Psoas muscle (tissue), 8 donors: Measurements from ENCODE around the gene RAB9A. TPM values are rescaled to one million over a fixed set of nuclear protein-coding genes. Genes with fewer than 3 reads are reported as not detected.
"Not testable (repeated sequence)": the region's sequence is repeated elsewhere in the genome, so short reads cannot be mapped to it uniquely, and the experiment has no call there.

Experiments used
- ATAC-seq, 4 donors: fragments of 200-7000 bp; cut with Tn5 transposase; one replicate each; pipeline ENCODE4 v1.9.1; 2020; ENCODE audit warnings: moderate library complexity in 3 of 4, mild to moderate bottlenecking in 2 of 4
- DNase-seq, 2 donors: peaks; one replicate each; pipeline ENCODE4 v3.0.0-alpha.2; 2020
- H3K27ac ChIP-seq: fragments of 200-600 bp; one replicate; pipeline ENCODE4 v1.8.0; 2022
- H3K27me3 ChIP-seq, 3 donors: fragments of 200-600 bp in 1 of 3; one replicate each; pipeline versions ENCODE4 v1.6.1 to v1.8.0; 2013 to 2022; ENCODE audit warnings: low read length in 2 of 3, mild to moderate bottlenecking in 2 of 3, moderate library complexity in 1 of 3; ENCODE audit not compliant: insufficient read depth in 3 of 3
- H3K36me3 ChIP-seq, 2 donors: fragments of 200-600 bp in 1 of 2; one replicate each; pipeline versions ENCODE4 v1.6.1 to v1.8.0; 2013 to 2022; ENCODE audit warnings: low read depth in 1 of 2, mild to moderate bottlenecking in 1 of 2, moderate library complexity in 1 of 2; ENCODE audit not compliant: insufficient read depth in 1 of 2
- H3K4me1 ChIP-seq: fragments of 200-600 bp; one replicate; pipeline ENCODE4 v1.8.0; 2022
- H3K4me3 ChIP-seq: fragments of 200-600 bp; one replicate; pipeline ENCODE4 v1.8.0; 2022; ENCODE audit warnings: mild to moderate bottlenecking
- H3K9me3 ChIP-seq: fragments of 200-600 bp; one replicate; pipeline ENCODE4 v1.8.0; 2022
- CTCF ChIP-seq: fragments of 200-600 bp; IDR thresholded peaks from one replicate; pipeline ENCODE4 v1.8.0; 2022; ENCODE audit warnings: antibody characterized with exemption
- WGBS, 3 donors: extraction: QIAGEN DNeasy Blood & Tissue Kit; methylation state at CpG; one replicate each; pipeline versions ENCODE4 v1.1.6 to v1.1.7; 2013; 5-methylcytosine and 5-hydroxymethylcytosine counted together
- intact Hi-C, 2 donors: fragments of 100-400 bp; cut with DNase I; formaldehyde crosslinking; loops; one replicate each; pipeline versions ENCODE4 v1.11.0 to v1.14.2; 2022
- polyA plus RNA-seq, 3 donors: library from polyadenylated mRNA; stranded (reverse); fragments of 200-250 nt; gene quantifications; one replicate each; pipeline ENCODE4 v1.2.3, GENCODE V29; 2013
- total RNA-seq, 4 donors: library from RNA; stranded (reverse); fragmentation: NEBNext Ultra II Directional in 2 of 4; extraction: Animal tissue kit (Norgen Biotek cat#: 25700) in 2 of 4; gene quantifications; one replicate each; pipeline versions ENCODE4 v1.2.1 to v1.2.4, GENCODE V29; 2021 to 2023
- donor health status: healthy with polysubstance abuse.
- donor health status: DM: no; HTN: no; CAD: no; lungs with moderate emphysema.
- donor health status: Bipolar disorder and iron deficiency.
- donor health status: healthy.
- donor health status: DM: yes; HTN: yes; CAD: no.
- donor health status: DM: no; HTN: no; CAD: no.
- donor health status: DM: no; HTN: no; CAD: no.
- donor health status: DM: yes; HTN: yes; CAD: no.

RAB9A gene
- total and polyA plus RNA-seq, 7 donors = 13.0 to 25.4 (median 14.8) TPM

GRCh38 chrX:13721819-13722519, 33.0 kb downstream of the RAB9A start:
- no peak for TF ChIP-seq CTCF
- 23 to 36% (median 25%) methylated on average over 7 of the region's 7 CpGs for WGBS, 3 donors
- peak in 3 of 4 donors; percentile 54 to 76 (median 60) for ATAC-seq
- peaks cover 13% of the 10 kb centered on the region for H3K4me1 ChIP-seq
- intact Hi-C loops = no loop called here
- peak overlapping the region; percentile 76 for H3K27ac ChIP-seq
- no peaks in the 10 kb centered on the region for H3K27me3 ChIP-seq
- no peak for DNase-seq
- H3K4me3 ChIP-seq = no peak overlapping the region
- no peaks in the 10 kb centered on the region for H3K9me3 ChIP-seq
- no peaks in the 10 kb centered on the region for H3K36me3 ChIP-seq

- H3K27ac ChIP-seq, H3K9me3 ChIP-seq, H3K4me1 ChIP-seq, intact Hi-C loops, ATAC-seq, H3K4me3 ChIP-seq, H3K36me3 ChIP-seq, DNase-seq, H3K27me3 ChIP-seq: not testable (repeated sequence)
- WGBS, 3 donors = 87 to 91% (median 90%) methylated on average over 9 of the region's 9 CpGs
These were observed 36.0 kb downstream of the RAB9A start for GRCh38 chrX:13724878-13725277.

GRCh38 chrX:13726583-13726982, 37.7 kb downstream of the RAB9A start:
- H3K4me3 ChIP-seq, DNase-seq, H3K27me3 ChIP-seq, ATAC-seq, H3K27ac ChIP-seq, intact Hi-C loops, H3K36me3 ChIP-seq, H3K4me1 ChIP-seq, H3K9me3 ChIP-seq: not testable (repeated sequence)
- WGBS, 3 donors = 92 to 95% (median 93%) methylated on average over 2 of the region's 2 CpGs

- not testable (repeated sequence) for DNase-seq, H3K4me1 ChIP-seq, H3K9me3 ChIP-seq, H3K4me3 ChIP-seq, ATAC-seq, H3K36me3 ChIP-seq, H3K27ac ChIP-seq
- peaks cover 0 to 14% (median 0%) of the 10 kb centered on the region in 3 donors for H3K27me3 ChIP-seq
- intact Hi-C loops = loop anchor here in 1 of 2 donors (5.0 kb wide), 2 partner anchors 43 to 73 kb away; partner anchors contain the start of gene RAB9A
- 94 to 97% (median 95%) methylated on average over 1 of the region's 1 CpG for WGBS, 3 donors
These were observed 41.6 kb downstream of the RAB9A start for GRCh38 chrX:13730523-13730922.

GRCh38 chrX:13732246-13733067, 43.5 kb downstream of the RAB9A start:
- ATAC-seq (no peak), DNase-seq (no peak)
- peaks cover 3% of the 10 kb centered on the region for H3K4me1 ChIP-seq
- intact Hi-C loops = loop anchor here in 1 of 2 donors (5.0 kb wide), 2 partner anchors 45 to 75 kb away; partner anchors contain the start of gene RAB9A
- peaks cover 0 to 14% (median 0%) of the 10 kb centered on the region in 3 donors for H3K27me3 ChIP-seq
- H3K4me3 ChIP-seq = no peak overlapping the region
- no peak overlapping the region for H3K27ac ChIP-seq
- 50 to 64% (median 52%) methylated on average over 7 of the region's 7 CpGs for WGBS, 3 donors
- TF ChIP-seq CTCF = no peak
- no peaks in the 10 kb centered on the region for H3K9me3 ChIP-seq
- peaks cover 0 to 3% of the 10 kb centered on the region in 2 donors for H3K36me3 ChIP-seq

GRCh38 chrX:13733506-13733905, 44.6 kb downstream of the RAB9A start:
- peaks cover 3% of the 10 kb centered on the region for H3K4me1 ChIP-seq
- peaks cover 0 to 6% of the 10 kb centered on the region in 2 donors for H3K36me3 ChIP-seq
- intact Hi-C loops = loop anchor here in 1 of 2 donors (5.0 kb wide), 2 partner anchors 46 to 76 kb away; partner anchors contain the start of gene RAB9A
- no peak for DNase-seq
- TF ChIP-seq CTCF = no peak
- ATAC-seq = no peak
- H3K4me3 ChIP-seq = peak overlapping the region; percentile 88
- peak overlapping the region; percentile 86 for H3K27ac ChIP-seq
- 11 to 37% (median 14%) methylated on average over 4 of the region's 4 CpGs for WGBS, 3 donors
- no peaks in the 10 kb centered on the region for H3K9me3 ChIP-seq
- H3K27me3 ChIP-seq = peaks cover 0 to 14% (median 0%) of the 10 kb centered on the region in 3 donors
